H1 (cell line): ENCODE results near the gene PFDN1. TPM values are rescaled to one million over a fixed set of nuclear protein-coding genes. Genes with fewer than 3 reads are reported as not detected.

Experiments
- CTCF ChIA-PET: fragments of 300-600 bp; sonication (Branson Sonifier 250); formaldehyde crosslinking; loops from one replicate; lab custom pipeline; 2021; ENCODE audit not compliant: partially characterized antibody; lab: Charles Lee
- POLR2A ChIA-PET: fragments of 300-600 bp; sonication (Branson Sonifier 250); formaldehyde crosslinking; loops from one replicate; lab custom pipeline; 2021; ENCODE audit warnings: inconsistent platforms; ENCODE audit not compliant: partially characterized antibody; lab: Charles Lee
- DNase-seq, 2 experiments: peaks; one replicate each; pipeline versions ENCODE4 v3.0.0 to v3.0.0-alpha.2; 2010 to 2022; ENCODE audit warnings: low spot score in 2 of 2, low read depth in 1 of 2, mixed read lengths in 1 of 2
- FAIRE-seq: peaks from 2 replicates; lab custom pipeline; 2011; peaks lifted over from hg19 to GRCh38; lab: Jason Lieb, UNC
- H2AFZ ChIP-seq: 2 replicates; pipeline ENCODE4 v1.8.1; 2012; ENCODE audit warnings: low read length, inconsistent platforms
- H2AK5ac ChIP-seq: 2 replicates; pipeline ENCODE4 v1.6.1; 2013; ENCODE audit warnings: low read depth, low read length
- H2BK120ac ChIP-seq: replicated peaks from 2 replicates; pipeline ENCODE3; 2013; ENCODE audit warnings: low read depth, low read length, inconsistent platforms
- H2BK12ac ChIP-seq: 2 replicates; pipeline ENCODE4 v1.6.1; 2013; ENCODE audit warnings: low read depth, low read length
- H2BK15ac ChIP-seq: 2 replicates; pipeline ENCODE4 v1.6.1; 2013; ENCODE audit warnings: low read length
- H2BK20ac ChIP-seq: 2 replicates; pipeline ENCODE4 v1.6.1; 2013; ENCODE audit warnings: low read length
- H2BK5ac ChIP-seq: 2 replicates; pipeline ENCODE4 v1.6.1; 2013; ENCODE audit warnings: low read depth, low read length
- H3K14ac ChIP-seq: 2 replicates; pipeline ENCODE4 v1.6.1; 2013; ENCODE audit warnings: inconsistent platforms; ENCODE audit not compliant: insufficient read length
- H3K18ac ChIP-seq: 2 replicates; pipeline ENCODE4 v1.6.1; 2013; ENCODE audit warnings: low read length; ENCODE audit errors: extremely low read depth
- H3K23ac ChIP-seq: 2 replicates; pipeline ENCODE4 v1.6.1; 2013; ENCODE audit warnings: inconsistent platforms; ENCODE audit not compliant: insufficient read length
- H3K23me2 ChIP-seq: 2 replicates; pipeline ENCODE4 v1.6.1; 2013; ENCODE audit warnings: low read depth, low read length
- H3K27ac ChIP-seq: 2 replicates; pipeline ENCODE4 v1.6.1; 2011; ENCODE audit warnings: low read depth, low read length, inconsistent platforms
- H3K27me3 ChIP-seq, 4 experiments: replicated peaks in 1 of 4; 1 replicate in 1 of 4; 2 replicates in 3 of 4; pipeline versions ENCODE4 v1.6.1 to v1.8.1; 2011 to 2013; ENCODE audit warnings: low read length in 3 of 4, mild to moderate bottlenecking in 3 of 4, inconsistent platforms in 2 of 4, mixed read lengths in 2 of 4, moderate library complexity in 1 of 4; ENCODE audit not compliant: control insufficient read depth in 3 of 4, insufficient read depth in 3 of 4; ENCODE audit errors: extremely low read depth in 1 of 4
- H3K36me3 ChIP-seq, 4 experiments: 2 replicates each; pipeline versions ENCODE4 v1.6.1 to v1.8.1; 2011 to 2013; ENCODE audit warnings: mild to moderate bottlenecking in 4 of 4, low read length in 3 of 4, moderate library complexity in 2 of 4, control low read depth in 1 of 4, inconsistent platforms in 1 of 4; ENCODE audit not compliant: insufficient read depth in 4 of 4, control insufficient read depth in 2 of 4
- H3K4ac ChIP-seq: replicated peaks from 2 replicates; pipeline ENCODE3; 2013; ENCODE audit warnings: low read length, low read depth, mixed read lengths, inconsistent platforms; ENCODE audit not compliant: insufficient read length
- H3K4me1 ChIP-seq, 4 experiments: replicated peaks in 1 of 4; 1 replicate in 1 of 4; 2 replicates in 3 of 4; pipeline versions ENCODE4 v1.6.1 to v1.8.1; 2011 to 2013; ENCODE audit warnings: low read length in 3 of 4, inconsistent platforms in 2 of 4, mixed read lengths in 1 of 4; ENCODE audit not compliant: insufficient read depth in 4 of 4, control insufficient read depth in 3 of 4
- H3K4me2 ChIP-seq, 2 experiments: 2 replicates each; pipeline versions ENCODE4 v1.6.1 to v1.8.1; 2011 to 2013; ENCODE audit warnings: low read depth in 2 of 2, low read length in 2 of 2, control low read depth in 1 of 2, inconsistent platforms in 1 of 2, mild to moderate bottlenecking in 1 of 2; ENCODE audit not compliant: insufficient read depth in 1 of 2
- H3K4me3 ChIP-seq, 4 experiments: fragments of 200-600, 300-600 bp in 1 of 4; sonication (generic), shearing (Covaris generic), sonication (Bioruptor Twin) in 1 of 4; 2 replicates each; pipeline versions ENCODE4 v1.5.1 to v1.8.1; 2011 to 2016; ENCODE audit warnings: low read length in 4 of 4, low read depth in 3 of 4, control low read depth in 2 of 4, inconsistent platforms in 2 of 4, mild to moderate bottlenecking in 2 of 4, mixed read lengths in 1 of 4, moderate library complexity in 1 of 4; ENCODE audit not compliant: insufficient read depth in 2 of 4; ENCODE audit errors: extremely low read depth in 1 of 4
- H3K56ac ChIP-seq: replicated peaks from 2 replicates; pipeline ENCODE3; 2013; ENCODE audit warnings: low read depth, mild to moderate bottlenecking, mixed read lengths, low read length, inconsistent platforms; ENCODE audit not compliant: insufficient read length
- H3K79me1 ChIP-seq: 2 replicates; pipeline ENCODE4 v1.6.1; 2013; ENCODE audit warnings: low read depth, low read length, control low read depth
- H3K79me2 ChIP-seq, 2 experiments: 2 replicates each; pipeline versions ENCODE4 v1.6.1 to v1.8.1; 2012 to 2013; ENCODE audit warnings: low read length in 2 of 2, mild to moderate bottlenecking in 2 of 2, inconsistent platforms in 1 of 2; ENCODE audit not compliant: insufficient read depth in 2 of 2, control insufficient read depth in 1 of 2
- H3K9ac ChIP-seq, 4 experiments: replicated peaks in 1 of 4; 1 replicate in 1 of 4; 2 replicates in 3 of 4; pipeline versions ENCODE4 v1.6.1 to v1.8.1; 2011 to 2013; ENCODE audit warnings: low read depth in 3 of 4, low read length in 3 of 4, control low read depth in 2 of 4, mild to moderate bottlenecking in 2 of 4, moderate library complexity in 2 of 4, inconsistent platforms in 1 of 4; ENCODE audit errors: extremely low read depth in 1 of 4
- H3K9me3 ChIP-seq, 2 experiments: 2 replicates each; pipeline versions ENCODE4 v1.6.1 to v1.8.1; 2012 to 2013; ENCODE audit warnings: mild to moderate bottlenecking in 2 of 2, moderate library complexity in 2 of 2, control low read depth in 1 of 2, inconsistent platforms in 1 of 2, low read depth in 1 of 2, low read length in 1 of 2, mixed read lengths in 1 of 2; ENCODE audit not compliant: insufficient read depth in 2 of 2
- H4K20me1 ChIP-seq, 2 experiments: replicated peaks in 1 of 2; 2 replicates each; pipeline versions ENCODE3 to v1.8.1; 2011 to 2013; ENCODE audit warnings: inconsistent platforms in 2 of 2, low read length in 2 of 2, mild to moderate bottlenecking in 1 of 2; ENCODE audit not compliant: insufficient read depth in 2 of 2, control insufficient read depth in 1 of 2
- H4K5ac ChIP-seq: 2 replicates; pipeline ENCODE4 v1.6.1; 2013; ENCODE audit warnings: low read length, low read depth, mixed read lengths, inconsistent platforms; ENCODE audit not compliant: insufficient read length
- H4K8ac ChIP-seq: 2 replicates; pipeline ENCODE4 v1.8.0; 2013; ENCODE audit warnings: mild to moderate bottlenecking, moderate library complexity, low read length, inconsistent platforms; ENCODE audit not compliant: insufficient read depth; ENCODE audit errors: extremely low read depth
- H4K91ac ChIP-seq: replicated peaks from 2 replicates; pipeline ENCODE3; 2013; ENCODE audit warnings: low read length, mixed read lengths, inconsistent platforms; ENCODE audit not compliant: insufficient read length
- BCL11A ChIP-seq, 2 experiments: IDR thresholded peaks; one replicate each; pipeline ENCODE4 v1.6.1; 2011; ENCODE audit warnings: low read depth in 2 of 2, low read length in 2 of 2, mild to moderate bottlenecking in 2 of 2
- CREB1 ChIP-seq: IDR thresholded peaks from 2 replicates; pipeline ENCODE4 v1.6.1; 2012; ENCODE audit warnings: inconsistent platforms
- EP300 ChIP-seq, 2 experiments: IDR thresholded peaks; 1 replicate in 1 of 2; 2 replicates in 1 of 2; pipeline ENCODE4 v1.6.1; 2011 to 2012; ENCODE audit warnings: low read depth in 2 of 2, low read length in 2 of 2, mild to moderate bottlenecking in 2 of 2, borderline replicate concordance in 1 of 2, inconsistent platforms in 1 of 2, moderate library complexity in 1 of 2
- NANOG ChIP-seq: IDR thresholded peaks from 2 replicates; pipeline ENCODE4 v1.6.1; 2011; ENCODE audit warnings: low read length, low read depth, mild to moderate bottlenecking, inconsistent platforms; ENCODE audit not compliant: insufficient read depth, poor library complexity, severe bottlenecking
- SIRT6 ChIP-seq: IDR thresholded peaks from one replicate; pipeline ENCODE4 v1.7.1; 2012; ENCODE audit warnings: low read length, inconsistent platforms
- TAF1 ChIP-seq: IDR thresholded peaks from 2 replicates; pipeline ENCODE4 v1.6.1; 2011; ENCODE audit warnings: mild to moderate bottlenecking, low read depth, low read length
- TAF7 ChIP-seq: optimal IDR thresholded peaks from 2 replicates; pipeline ENCODE3; 2011; ENCODE audit warnings: low read depth, mild to moderate bottlenecking, inconsistent platforms, low read length, moderate library complexity, borderline replicate concordance
- polyA plus RNA-seq, 7 experiments: library from polyadenylated mRNA; depleted of rRNA in 3 of 7; stranded (reverse) in 5 of 7; unstranded in 2 of 7; fragments of >200 nt in 5 of 7; fragments of 200-250 nt in 2 of 7; gene quantifications; 1 replicate in 5 of 7; 2 replicates in 1 of 7; 4 replicates in 1 of 7; pipeline versions ENCODE4 v1.2.1 to v1.2.3, GENCODE V29; 2011 to 2013; ENCODE audit warnings: missing spikeins in 2 of 7, mixed read lengths in 2 of 7
- total RNA-seq: library from RNA; stranded (reverse); fragmentation: NEBNext Ultra II Directional; extraction: Animal tissue kit (Norgen Biotek cat#: 25700); gene quantifications from 2 replicates; pipeline ENCODE4 v1.2.1, GENCODE V29; 2021
- TF ChIP-seq, protein P1 (sequence below), 3 experiments: IDR thresholded peaks; 1 replicate in 2 of 3; 2 replicates in 1 of 3; pipeline versions ENCODE4 v1.5.1 to v1.6.1; 2011; ENCODE audit warnings: low read length in 3 of 3, mild to moderate bottlenecking in 3 of 3, inconsistent platforms in 2 of 3, low read depth in 1 of 3, moderate library complexity in 1 of 3; ENCODE audit not compliant: insufficient read depth in 1 of 3; ENCODE audit errors: control extremely low read depth in 1 of 3

PFDN1 gene
- total and polyA plus RNA-seq, 2 of the 8 experiments (the other 6 are each of a cell fraction or from before 2014, with no cell fraction given): 53.0 to 89.6 TPM

DNA sequence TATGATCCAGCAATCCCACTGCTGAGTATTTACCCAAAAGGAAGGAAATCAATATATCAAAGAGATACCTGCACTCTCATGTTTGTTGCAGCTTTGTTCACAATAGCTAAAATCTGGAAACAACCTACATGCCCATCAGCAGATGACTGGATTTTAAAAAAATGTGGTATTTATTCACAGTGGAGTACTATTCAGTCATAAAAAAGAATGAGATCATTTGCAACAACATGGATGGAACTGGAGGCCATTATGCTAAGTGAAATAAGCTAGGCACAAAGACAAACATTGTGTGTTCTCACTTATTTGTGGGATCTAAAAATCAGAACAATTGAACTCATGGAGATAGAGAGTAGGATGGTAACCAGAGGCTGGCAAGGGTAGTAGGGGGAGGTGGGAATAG is 94.8 kb downstream of the PFDN1 start:
- Histone ChIP-seq H2BK120ac (no peak overlapping the region), H4K91ac (no peak overlapping the region), H4K20me1 (no peaks in the 10 kb centered on the region), H2BK5ac (no peak overlapping the region), H3K27ac (no peak overlapping the region), H2AFZ (no peak overlapping the region), H3K79me2 (no peaks in the 10 kb centered on the region), H2BK15ac (no peak overlapping the region), H3K4me2 (no peak overlapping the region), H3K23ac (no peak overlapping the region), H3K4me3 (no peak overlapping the region), H4K8ac (no peak overlapping the region), H4K5ac (no peak overlapping the region), H3K9me3 (no peaks in the 10 kb centered on the region), H3K4me1 (peaks cover 0 to 5% (median 4%) of the 10 kb centered on the region in 4 experiments; a peak in 5 of 7 replicates), H3K56ac (no peak overlapping the region), H2BK12ac (no peak overlapping the region)
- DNase-seq (no peak), FAIRE-seq (no peak)
- CTCF ChIA-PET: interaction anchor here (2.1 kb wide), 1 partner anchor 36 kb away, joined by 4 read pairs; no protein-coding TSS in a partner anchor
- TF ChIP-seq SIRT6: no peak
- TF ChIP-seq TAF1: no peak
- no peak for TF ChIP-seq NANOG
- TF ChIP-seq TAF7: no peak
- TF ChIP-seq EP300 (IDR thresholded peaks at IDR 0.05; ENCODE audit: borderline replicate concordance in 1 of 2, low read depth in 2 of 2, low read length in 2 of 2): no peak
- no peak for TF ChIP-seq CREB1
- TF ChIP-seq, protein P1, sequence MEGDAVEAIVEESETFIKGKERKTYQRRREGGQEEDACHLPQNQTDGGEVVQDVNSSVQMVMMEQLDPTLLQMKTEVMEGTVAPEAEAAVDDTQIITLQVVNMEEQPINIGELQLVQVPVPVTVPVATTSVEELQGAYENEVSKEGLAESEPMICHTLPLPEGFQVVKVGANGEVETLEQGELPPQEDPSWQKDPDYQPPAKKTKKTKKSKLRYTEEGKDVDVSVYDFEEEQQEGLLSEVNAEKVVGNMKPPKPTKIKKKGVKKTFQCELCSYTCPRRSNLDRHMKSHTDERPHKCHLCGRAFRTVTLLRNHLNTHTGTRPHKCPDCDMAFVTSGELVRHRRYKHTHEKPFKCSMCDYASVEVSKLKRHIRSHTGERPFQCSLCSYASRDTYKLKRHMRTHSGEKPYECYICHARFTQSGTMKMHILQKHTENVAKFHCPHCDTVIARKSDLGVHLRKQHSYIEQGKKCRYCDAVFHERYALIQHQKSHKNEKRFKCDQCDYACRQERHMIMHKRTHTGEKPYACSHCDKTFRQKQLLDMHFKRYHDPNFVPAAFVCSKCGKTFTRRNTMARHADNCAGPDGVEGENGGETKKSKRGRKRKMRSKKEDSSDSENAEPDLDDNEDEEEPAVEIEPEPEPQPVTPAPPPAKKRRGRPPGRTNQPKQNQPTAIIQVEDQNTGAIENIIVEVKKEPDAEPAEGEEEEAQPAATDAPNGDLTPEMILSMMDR (IDR thresholded peaks at IDR 0.05; ENCODE audit: control extremely low read depth in 1 of 3, insufficient read depth in 1 of 3, low read depth in 1 of 3, low read length in 3 of 3): no peak
- no peak for TF ChIP-seq BCL11A (IDR thresholded peaks at IDR 0.05; ENCODE audit: low read depth in 2 of 2, low read length in 2 of 2)
- TF ChIP-seq, all 59 proteins: peak for 0
- H2BK20ac ChIP-seq: no peak overlapping the region
- POLR2A ChIA-PET: no interaction called here
- no peak overlapping the region for H2AK5ac ChIP-seq
- H3K4ac ChIP-seq: no peak overlapping the region
- H3K27me3 ChIP-seq: no peaks in the 10 kb centered on the region
- no peaks in the 10 kb centered on the region for H3K79me1 ChIP-seq
- no peak overlapping the region for H3K14ac ChIP-seq
- no peak overlapping the region for H3K18ac ChIP-seq
- H3K23me2 ChIP-seq: no peaks in the 10 kb centered on the region
- no peak overlapping the region for H3K9ac ChIP-seq
- no peaks in the 10 kb centered on the region for H3K36me3 ChIP-seq
